PFSK-1 (cell line): Measurements from ENCODE around the gene MSLN.

ENCODE experiments used
- FOXP2 ChIP-seq: optimal IDR thresholded peaks from 2 replicates; pipeline ENCODE3; 2011; ENCODE audit warnings: borderline replicate concordance, control low read depth, inconsistent platforms; ENCODE audit not compliant: insufficient read depth; ENCODE audit errors: extremely low read length, extremely low read depth
- POLR2AphosphoS5 ChIP-seq: IDR thresholded peaks from 2 replicates; pipeline ENCODE4 v1.6.1; 2012; ENCODE audit warnings: low read depth, mild to moderate bottlenecking, control low read depth, low read length, moderate library complexity
- REST ChIP-seq, 2 experiments: IDR thresholded peaks; 2 replicates each; pipeline versions ENCODE4 v1.6.1 to v1.8.0; 2011 to 2012; ENCODE audit warnings: low read depth in 2 of 2, low read length in 2 of 2, control low read depth in 1 of 2, inconsistent platforms in 1 of 2, mild to moderate bottlenecking in 1 of 2, moderate library complexity in 1 of 2; ENCODE audit not compliant: insufficient read depth in 1 of 2
- SIN3A ChIP-seq: IDR thresholded peaks from 2 replicates; pipeline ENCODE4 v1.6.1; 2012; ENCODE audit warnings: mild to moderate bottlenecking, low read length, moderate library complexity, borderline replicate concordance; ENCODE audit not compliant: insufficient read depth
- TAF1 ChIP-seq: IDR thresholded peaks from 2 replicates; pipeline ENCODE4 v1.6.1; 2012; ENCODE audit warnings: low read length, control low read depth, borderline replicate concordance; ENCODE audit not compliant: insufficient read depth

MSLN gene

DNA sequence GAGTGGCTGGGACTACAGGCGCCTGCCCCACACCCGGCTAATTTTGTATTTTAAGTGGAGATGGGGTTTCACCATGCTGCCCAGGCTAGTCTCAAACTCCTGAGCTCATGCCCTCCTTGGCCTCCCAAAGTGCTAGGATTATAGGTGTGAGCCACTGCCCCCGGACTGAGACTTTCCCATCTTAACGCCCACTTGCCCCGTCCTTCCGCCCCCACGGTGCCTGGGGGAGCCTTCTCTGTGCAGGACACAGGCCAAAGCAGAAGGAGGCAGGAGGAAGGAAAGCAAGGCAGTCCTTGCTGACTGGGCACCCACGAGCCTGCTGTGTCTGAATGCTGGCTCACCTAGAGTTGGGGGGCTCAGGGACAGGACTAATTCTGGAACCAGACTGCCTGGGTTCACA lies 57.6 kb downstream of the MSLN start:
- TF ChIP-seq TAF1 (no peak), REST (IDR thresholded peaks at IDR 0.05; ENCODE audit: insufficient read depth in 1 of 2, low read depth in 2 of 2, low read length in 2 of 2) (no peak), SIN3A (no peak), FOXP2 (no peak), POLR2AphosphoS5 (no peak)
